ENCODE results near the gene MPRIP.
"Not testable (repeated sequence)": the region's sequence is repeated elsewhere in the genome, so short reads cannot be mapped to it uniquely, and the experiment has no call there.

MPRIP gene

DNA sequence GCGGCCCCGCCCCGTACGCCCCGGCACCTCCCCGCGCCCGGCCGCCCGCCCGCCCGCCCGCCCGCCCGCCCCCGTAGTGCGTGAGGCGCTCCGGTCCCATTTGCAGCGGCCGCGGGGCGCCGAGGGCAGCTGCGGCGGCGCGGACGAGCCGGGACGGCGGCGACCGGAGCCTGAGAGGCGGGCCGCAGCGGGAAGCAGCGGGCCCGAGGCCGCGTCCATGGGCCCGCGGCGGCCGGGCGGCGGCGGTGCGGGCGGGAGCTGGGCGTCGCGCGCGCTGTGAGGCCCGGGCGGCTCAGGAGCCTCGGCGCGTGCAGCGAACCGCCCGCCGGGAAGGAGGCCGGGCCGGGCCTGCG lies at the start of gene MPRIP:
Gene MPRIP, plus strand, starts transcription at position 74 of the 353 bp plus-strand sequence. CDS start 392 bp downstream, outside the sequence.
- no peak for DNase-seq (ENCODE audit: low spot score)

GRCh38 chr17:16994631-16995030 lies 47.6 kb upstream of the MPRIP start:
- DNase-seq (ENCODE audit: low spot score): no peak

GRCh38 chr17:16995930-16996329 lies 46.3 kb upstream of the MPRIP start:
- no peak for DNase-seq (ENCODE audit: low spot score)

- DNase-seq (ENCODE audit: low spot score): not testable (repeated sequence)
Measured at GRCh38 chr17:16996726-16997125, 45.5 kb upstream of the MPRIP start.

- DNase-seq (ENCODE audit: low spot score): no peak
Measured at GRCh38 chr17:16997514-16998429, 44.5 kb upstream of the MPRIP start.

DNA sequence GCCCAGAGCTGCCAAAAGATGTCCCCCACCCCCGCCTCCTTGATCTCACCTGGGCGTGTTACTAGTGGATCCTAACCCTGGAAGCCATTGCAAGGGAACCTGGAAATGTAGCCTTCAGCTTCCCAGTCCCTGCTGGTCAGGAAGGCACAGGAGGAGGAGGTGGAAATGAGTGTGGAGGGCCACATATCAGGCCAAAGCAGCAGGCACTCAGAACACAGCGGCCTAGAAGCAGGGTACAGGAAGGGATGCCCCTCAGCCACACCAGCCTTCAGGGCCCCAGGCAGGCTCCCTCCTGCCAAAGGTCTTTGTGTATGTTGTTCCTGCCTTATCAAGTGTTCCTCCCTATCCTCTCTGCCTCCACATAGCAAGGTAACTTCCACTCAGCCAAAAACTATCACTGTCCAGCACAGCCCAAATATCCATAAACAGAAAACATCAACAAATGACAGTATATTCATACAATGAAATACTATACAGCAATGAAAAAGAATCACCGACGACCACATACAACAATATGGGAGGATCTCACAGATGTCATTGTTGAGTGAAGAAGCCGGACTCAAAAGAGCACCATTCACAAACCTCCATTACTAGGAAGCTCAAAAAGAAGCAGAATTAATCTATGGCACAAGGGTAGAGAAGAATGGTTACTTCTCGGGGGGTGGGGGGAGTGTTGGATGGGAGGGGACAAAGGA lies 42.2 kb upstream of the MPRIP start:
- DNase-seq (ENCODE audit: low spot score): no peak

- no peak for DNase-seq (ENCODE audit: low spot score)
Measured at GRCh38 chr17:17001076-17001777, 41.0 kb upstream of the MPRIP start.

DNA sequence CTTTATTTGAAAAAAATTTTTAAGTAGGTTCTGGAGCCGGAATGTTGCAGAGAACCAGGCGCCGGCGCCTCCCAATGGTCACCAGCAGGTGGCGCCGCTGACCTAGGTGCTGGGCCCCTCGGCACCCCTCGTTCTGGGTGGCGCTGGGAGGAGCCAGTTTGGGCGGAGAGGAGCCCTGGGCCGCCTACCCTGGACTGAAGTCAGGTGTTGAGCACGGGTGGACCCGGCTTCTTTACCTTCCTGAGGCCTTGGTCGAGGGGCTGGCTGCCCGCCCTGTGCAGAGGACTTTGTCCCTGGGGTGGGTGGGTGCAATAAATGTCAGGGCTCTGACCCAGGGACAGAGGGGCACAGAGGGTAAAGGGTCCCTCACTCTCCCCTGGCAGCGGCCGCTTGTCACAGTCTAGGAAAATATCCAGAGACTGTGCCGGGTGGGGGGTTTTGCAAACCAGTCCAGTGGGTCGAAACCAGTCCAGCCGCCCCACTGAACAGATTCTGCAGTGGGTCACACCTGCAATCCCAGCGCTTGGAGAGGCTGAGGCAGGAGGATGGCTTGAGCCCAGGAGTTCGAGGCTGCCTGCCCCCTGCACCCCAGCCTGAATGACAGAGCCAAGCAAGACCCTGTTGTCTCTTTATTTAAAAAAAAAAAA lies 40.3 kb upstream of the MPRIP start:
- no peak for DNase-seq (ENCODE audit: low spot score)

GRCh38 chr17:17002731-17003715 lies 39.2 kb upstream of the MPRIP start:
- DNase-seq (ENCODE audit: low spot score): not testable (repeated sequence)

DNA sequence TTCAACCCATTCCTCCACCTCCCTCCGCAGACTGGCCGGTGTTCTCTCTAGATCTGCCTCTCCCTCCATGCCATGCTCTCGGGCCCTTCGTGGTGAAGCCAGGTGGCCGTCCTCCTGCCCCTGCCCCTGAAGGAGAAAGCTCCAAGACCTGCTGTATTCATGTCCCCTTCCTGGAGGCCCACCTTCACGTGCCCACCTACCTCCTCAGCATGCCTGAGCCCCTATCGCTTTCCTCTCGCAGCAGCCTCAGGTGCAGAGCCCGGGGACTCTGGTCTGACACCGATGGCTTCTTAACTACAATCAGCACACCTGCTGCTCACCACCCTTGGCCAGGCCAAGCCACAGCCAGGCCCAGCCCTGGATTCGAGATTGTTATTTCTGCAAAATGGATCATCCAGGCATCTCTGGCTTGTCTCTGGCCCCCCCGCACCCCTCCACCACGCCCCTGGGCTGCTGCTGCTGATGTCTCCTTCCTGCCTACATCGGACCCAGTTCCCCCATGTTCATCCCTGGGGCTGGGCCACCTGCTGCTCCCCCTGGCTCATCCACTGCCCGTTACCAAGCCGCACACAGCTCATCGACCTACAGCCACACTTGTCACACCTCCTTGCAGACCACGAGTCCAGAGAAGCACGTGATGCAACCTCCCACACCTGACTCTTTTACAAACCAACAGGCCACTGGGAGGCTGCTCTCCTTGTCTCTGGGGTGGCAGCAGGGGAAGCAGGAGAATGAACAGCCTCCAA lies 37.8 kb upstream of the MPRIP start:
- DNase-seq (ENCODE audit: low spot score): no peak

DNA sequence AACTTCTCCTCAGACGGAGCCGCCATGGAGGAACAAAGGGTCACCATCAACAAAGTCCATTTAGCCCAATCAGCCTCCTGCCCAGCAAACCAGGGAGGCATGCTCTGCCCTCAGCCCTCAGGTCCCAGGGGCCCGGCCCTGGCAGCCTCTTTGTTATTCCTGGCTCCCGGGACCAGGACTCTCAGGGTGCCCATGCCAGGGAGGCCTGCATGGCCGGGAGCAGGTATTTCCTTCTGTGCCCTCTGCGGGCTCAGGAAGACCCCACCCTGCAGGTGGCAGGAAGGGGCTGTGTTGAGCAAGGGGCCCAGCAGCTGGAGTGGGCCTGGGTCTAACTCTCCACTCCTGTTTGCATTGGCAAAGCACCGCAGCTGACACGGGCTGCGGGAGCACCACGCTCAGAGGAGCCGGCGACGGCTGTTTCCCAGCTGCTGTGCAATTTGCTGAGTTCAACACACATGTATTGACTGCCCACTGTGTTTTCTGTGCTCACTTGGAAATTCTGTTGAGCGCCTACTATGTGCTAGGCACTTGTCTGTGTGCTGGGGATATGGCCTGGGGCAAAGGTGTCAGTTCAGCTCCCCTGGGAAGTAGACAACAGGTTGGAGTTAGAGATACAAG lies 37.2 kb upstream of the MPRIP start:
- DNase-seq (ENCODE audit: low spot score): not testable (repeated sequence)

- DNase-seq (ENCODE audit: low spot score): not testable (repeated sequence)
Measured at GRCh38 chr17:17007891-17008290, 34.4 kb upstream of the MPRIP start.

GRCh38 chr17:17008621-17009397 lies 33.4 kb upstream of the MPRIP start:
- DNase-seq (ENCODE audit: low spot score): not testable (repeated sequence)

- not testable (repeated sequence) for DNase-seq (ENCODE audit: low spot score)
Measured at GRCh38 chr17:17009972-17010371, 32.3 kb upstream of the MPRIP start.

DNA sequence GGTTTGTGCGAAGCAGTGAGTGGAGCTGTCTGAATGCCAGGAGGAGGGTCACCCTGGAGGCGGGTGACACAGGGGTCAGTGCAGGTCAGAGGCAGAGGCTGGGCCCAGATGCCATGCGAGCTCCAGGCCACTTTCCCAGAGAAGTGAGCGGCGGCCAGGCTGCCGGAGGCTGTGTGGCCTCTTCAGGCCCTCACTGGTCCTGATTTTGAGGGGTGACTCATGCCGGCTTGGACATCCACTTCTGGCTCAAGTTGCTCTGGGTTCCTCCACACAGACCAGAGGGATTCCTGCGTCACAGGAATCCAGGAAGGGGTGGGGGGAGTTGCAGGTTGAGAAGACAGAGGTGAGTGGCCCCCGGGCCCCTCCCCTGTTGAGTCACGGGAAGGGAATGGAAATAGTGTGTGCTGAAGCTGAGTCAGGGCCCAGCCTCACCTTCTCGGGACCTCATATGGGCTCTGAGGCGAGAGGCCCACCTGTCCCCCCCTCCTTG lies 31.7 kb upstream of the MPRIP start:
- not testable (repeated sequence) for DNase-seq (ENCODE audit: low spot score)

GRCh38 chr17:17011043-17011907 lies 31.0 kb upstream of the MPRIP start:
- not testable (repeated sequence) for DNase-seq (ENCODE audit: low spot score)
